Measurements from ENCODE around the gene DLGAP1. TPM values are rescaled to one million over a fixed set of nuclear protein-coding genes. Genes with fewer than 3 reads are reported as not detected.

Gene DLGAP1
- total RNA-seq, 1 experiment from 2014 or later = 23.2 TPM

GRCh38 chr18:3723554-3723953 lies 731.6 kb downstream of the DLGAP1 start:
- H3K14ac ChIP-seq (ENCODE audit: insufficient read depth, low read length) = no peak overlapping the region
- H2BK120ac ChIP-seq (ENCODE audit: low read depth, low read length, poor library complexity, severe bottlenecking) = no peak overlapping the region
- Mint-ChIP-seq H3K9me3 (no peaks in the 10 kb centered on the region), H3K36me3 (ENCODE audit: insufficient read depth in 1 of 3, low read depth in 3 of 3) (peaks cover under 1 to 5% (median 1%) of the 10 kb centered on the region in 3 experiments; a peak in 6 of 7 replicates), H3K4me1 (peaks cover 27 to 33% of the 10 kb centered on the region in 2 experiments), H3K27me3 (ENCODE audit: low read depth) (no peaks in the 10 kb centered on the region), H3K27ac (no peak overlapping the region; a peak in 2 of 7 replicates), H3K4me3 (no peak overlapping the region)
- no peaks in the 10 kb centered on the region for H3K79me1 ChIP-seq (ENCODE audit: insufficient read depth, low read depth, low read length, poor library complexity, severe bottlenecking)
- H3K18ac ChIP-seq (ENCODE audit: insufficient read length, low read depth, low read length) = no peak overlapping the region
- no peak overlapping the region for H2AK5ac ChIP-seq (ENCODE audit: insufficient read length, low read length)
- no peak overlapping the region for H3T11ph ChIP-seq (ENCODE audit: low read length)
- no peak overlapping the region for H3K27ac ChIP-seq (ENCODE audit: insufficient read length, low read depth, low read length)
- no peak overlapping the region for H2BK5ac ChIP-seq (ENCODE audit: insufficient read length, low read length)
- no peak overlapping the region for H3K4ac ChIP-seq (ENCODE audit: low read depth, low read length)
- H2BK15ac ChIP-seq (ENCODE audit: low read depth, low read length) = no peak overlapping the region
- peaks cover 2% of the 10 kb centered on the region; the same call in 1 of the 2 replicates for H3K4me1 ChIP-seq (ENCODE audit: insufficient read depth, low read length)
- DNase-seq = no peak
- H3K9me3 ChIP-seq (ENCODE audit: control insufficient read depth, low read depth, low read length) = no peaks in the 10 kb centered on the region
- H3K23me2 ChIP-seq (ENCODE audit: insufficient read length, low read depth, low read length, poor library complexity, severe bottlenecking) = no peaks in the 10 kb centered on the region
- no peak overlapping the region for H3K4me2 ChIP-seq (ENCODE audit: insufficient read depth, insufficient read length, low read length)
- H3K56ac ChIP-seq (ENCODE audit: insufficient read length, low read depth, low read length) = no peak overlapping the region
- H3K23ac ChIP-seq (ENCODE audit: insufficient read length, low read depth, low read length) = no peak overlapping the region
- H4K8ac ChIP-seq (replicated peaks; ENCODE audit: insufficient read length, low read depth, low read length) = no peak overlapping the region
- no peaks in the 10 kb centered on the region for H3K79me2 ChIP-seq (ENCODE audit: insufficient read depth, low read length)
- no peak overlapping the region for H3K9ac ChIP-seq (ENCODE audit: extremely low read depth, insufficient read length, low read length)
- H4K5ac ChIP-seq (ENCODE audit: insufficient read length, low read depth, low read length) = no peak overlapping the region
- no peak overlapping the region for H2BK12ac ChIP-seq (ENCODE audit: insufficient read length, low read depth, low read length)
- no peak overlapping the region for H4K91ac ChIP-seq (ENCODE audit: insufficient read length, low read depth, low read length)
- H2BK20ac ChIP-seq (ENCODE audit: low read depth, low read length, poor library complexity, severe bottlenecking) = no peak overlapping the region
- TF ChIP-seq CTCF (conservative IDR thresholded peaks at IDR 0.05) = no peak
- H4K20me1 ChIP-seq (ENCODE audit: control insufficient read depth, insufficient read depth, insufficient read length) = no peaks in the 10 kb centered on the region
- no peaks in the 10 kb centered on the region for H3K27me3 ChIP-seq (ENCODE audit: insufficient read depth, low read length)
- no peak overlapping the region for H2AFZ ChIP-seq (ENCODE audit: low read length)
